KMS-11 (cell line): Measurements from ENCODE around the gene ZNF507.
"Not testable (repeated sequence)": the region's sequence is repeated elsewhere in the genome, so short reads cannot be mapped to it uniquely, and the experiment has no call there.

Experiments
- H2AFZ ChIP-seq: fragments of 200-600 bp; sonication (generic); 2 replicates; pipeline ENCODE4 v1.6.1; 2016; ENCODE audit warnings: antibody characterized with exemption, mixed run types, low read depth
- H3K27ac ChIP-seq: fragments of 200-600 bp; sonication (generic); 2 replicates; pipeline ENCODE4 v1.6.1; 2016; ENCODE audit warnings: mild to moderate bottlenecking, mixed run types
- H3K27me3 ChIP-seq: fragments of 200-600 bp; sonication (generic); 2 replicates; pipeline ENCODE4 v1.6.1; 2017; ENCODE audit warnings: mild to moderate bottlenecking, low read depth, mixed run types, moderate library complexity; ENCODE audit not compliant: insufficient read depth
- H3K36me3 ChIP-seq: fragments of 200-600 bp; sonication (generic); 2 replicates; pipeline ENCODE4 v1.6.1; 2017; ENCODE audit warnings: mild to moderate bottlenecking, mixed run types; ENCODE audit not compliant: insufficient read depth
- H3K4me1 ChIP-seq: fragments of 200-600 bp; sonication (generic); 2 replicates; pipeline ENCODE4 v1.6.1; 2016; ENCODE audit warnings: mild to moderate bottlenecking, low read depth, mixed run types; ENCODE audit not compliant: poor library complexity, severe bottlenecking
- H3K4me2 ChIP-seq: fragments of 200-600 bp; sonication (generic); 2 replicates; pipeline ENCODE4 v1.7.0; 2016; ENCODE audit warnings: mild to moderate bottlenecking, mixed run types
- H3K4me3 ChIP-seq: fragments of 200-600 bp; sonication (generic); IDR thresholded peaks from 2 replicates; pipeline ENCODE4 v1.6.1; 2017; ENCODE audit warnings: low read depth, low read length, mixed read lengths; ENCODE audit not compliant: insufficient read depth
- H3K79me2 ChIP-seq: fragments of 200-600 bp; sonication (generic); 2 replicates; pipeline ENCODE4 v1.6.1; 2016; ENCODE audit warnings: low read depth, mixed run types; ENCODE audit not compliant: insufficient read depth
- H3K9ac ChIP-seq: fragments of 200-600 bp; sonication (generic); 2 replicates; pipeline ENCODE4 v1.6.1; 2016; ENCODE audit warnings: mild to moderate bottlenecking, mixed run types
- H4K20me1 ChIP-seq: fragments of 200-600 bp; sonication (generic); 2 replicates; pipeline ENCODE4 v1.6.1; 2016; ENCODE audit warnings: mild to moderate bottlenecking, mixed run types; ENCODE audit not compliant: insufficient read depth
- CTCF ChIP-seq: fragments of 200-600 bp; sonication (generic); conservative IDR thresholded peaks from 2 replicates; pipeline ENCODE4 v1.6.1; 2017; ENCODE audit warnings: low read depth, mild to moderate bottlenecking, antibody characterized with exemption, low read length, moderate library complexity, mixed read lengths

Gene ZNF507

DNA sequence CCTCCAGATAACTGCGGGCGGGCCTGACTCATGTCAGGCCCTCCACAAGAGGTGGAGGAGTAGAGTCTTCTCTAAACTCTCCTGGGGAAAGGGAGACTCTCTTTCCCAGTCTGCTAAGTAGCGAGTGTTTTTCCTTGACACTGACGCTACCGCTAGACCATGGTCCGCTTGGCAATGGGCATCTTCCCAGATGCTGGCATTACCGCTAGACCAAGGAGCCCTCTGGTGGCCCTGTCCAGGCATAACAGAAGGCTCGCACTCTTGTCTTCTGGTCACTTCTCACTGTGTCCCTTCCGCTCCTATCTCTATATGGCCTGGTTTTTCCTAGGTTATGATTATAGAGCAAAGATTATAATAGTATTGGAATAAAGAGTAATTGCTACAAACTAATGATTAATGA, 31.7 kb downstream of the ZNF507 start:
- H3K36me3 ChIP-seq, H3K4me3 ChIP-seq, H3K9ac ChIP-seq, H4K20me1 ChIP-seq, H3K4me2 ChIP-seq, H3K4me1 ChIP-seq, H2AFZ ChIP-seq, H3K79me2 ChIP-seq, H3K27me3 ChIP-seq, H3K27ac ChIP-seq: not testable (repeated sequence)
- TF ChIP-seq CTCF = 0 out of 2 replicates have a peak, but pooled peaks have one; percentile 19

DNA sequence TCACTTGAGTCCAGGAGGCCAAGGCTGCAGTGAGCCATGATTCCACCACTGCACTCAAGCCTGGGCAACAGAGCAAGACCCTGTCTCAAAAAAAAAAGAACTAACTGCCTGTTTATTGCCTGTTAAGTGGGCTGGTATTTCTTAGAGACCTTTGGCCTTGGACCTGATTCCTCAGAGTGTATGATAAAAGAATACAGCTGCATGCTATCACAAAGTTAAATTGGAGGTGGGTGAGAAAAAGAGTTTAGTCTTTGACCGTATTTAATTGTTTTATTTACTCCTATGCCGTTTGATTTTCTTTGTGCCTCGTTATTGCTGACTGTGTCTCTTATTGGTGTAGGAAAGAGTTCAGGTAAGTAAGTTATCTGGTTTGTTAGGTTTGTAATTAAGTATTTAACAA, 34.9 kb downstream of the ZNF507 start:
- Histone ChIP-seq H4K20me1 (no peaks in the 10 kb centered on the region), H3K9ac (no peak overlapping the region), H3K79me2 (no peaks in the 10 kb centered on the region), H3K27ac (no peak overlapping the region), H3K4me2 (no peak overlapping the region), H3K4me3 (no peak overlapping the region), H3K4me1 (no peaks in the 10 kb centered on the region), H3K27me3 (no peaks in the 10 kb centered on the region), H2AFZ (no peak overlapping the region), H3K36me3 (peaks cover 13% of the 10 kb centered on the region; the same call in 1 of the 2 replicates)
- TF ChIP-seq CTCF = no peak

- no peaks in the 10 kb centered on the region for H3K27me3 ChIP-seq
- H2AFZ ChIP-seq = no peak overlapping the region
- no peak overlapping the region for H3K9ac ChIP-seq
- no peaks in the 10 kb centered on the region for H4K20me1 ChIP-seq
- no peaks in the 10 kb centered on the region for H3K79me2 ChIP-seq
- H3K4me2 ChIP-seq = no peak overlapping the region
- no peak for TF ChIP-seq CTCF
- H3K4me1 ChIP-seq = no peaks in the 10 kb centered on the region
- peaks cover 5% of the 10 kb centered on the region; the same call in 1 of the 2 replicates for H3K36me3 ChIP-seq
- H3K4me3 ChIP-seq = no peak overlapping the region
- no peak overlapping the region for H3K27ac ChIP-seq
Measured at GRCh38 chr19:32387701-32388392, 42.4 kb downstream of the ZNF507 start.

DNA sequence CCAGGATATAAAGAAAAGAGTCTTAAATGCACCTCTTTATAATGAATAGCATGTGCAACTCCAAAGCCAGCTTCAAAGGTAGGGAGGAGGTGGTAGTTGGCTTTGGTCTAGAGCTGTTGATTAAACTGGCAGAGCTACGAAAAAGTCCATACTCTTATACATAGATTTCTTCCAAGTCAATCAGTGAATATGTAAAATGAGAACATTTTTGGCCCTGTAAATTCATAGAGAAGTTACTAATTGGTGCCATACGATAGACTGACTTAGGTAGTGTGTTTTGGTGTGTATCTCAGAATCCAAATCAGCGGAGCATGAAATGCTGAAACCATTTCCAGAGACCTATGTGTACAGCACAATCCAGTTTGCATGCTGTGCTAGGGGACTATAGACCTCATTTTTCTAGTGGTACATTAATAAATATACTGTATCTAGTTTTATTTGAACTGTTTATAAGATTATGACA, 43.0 kb downstream of the ZNF507 start:
- Histone ChIP-seq H3K4me3 (no peak overlapping the region), H3K36me3 (no peaks in the 10 kb centered on the region), H2AFZ (no peak overlapping the region), H4K20me1 (no peaks in the 10 kb centered on the region), H3K27me3 (no peaks in the 10 kb centered on the region), H3K27ac (no peak overlapping the region), H3K4me2 (no peak overlapping the region), H3K4me1 (no peaks in the 10 kb centered on the region), H3K79me2 (no peaks in the 10 kb centered on the region), H3K9ac (no peak overlapping the region)
- TF ChIP-seq CTCF = no peak
